ENCODE results near the gene COL4A1. TPM values are rescaled to one million over a fixed set of nuclear protein-coding genes. Genes with fewer than 3 reads are reported as not detected.

The COL4A1 gene
- total and polyA plus RNA-seq, 2 donors from 2014 or later: 53.0 to 218 TPM

DNA sequence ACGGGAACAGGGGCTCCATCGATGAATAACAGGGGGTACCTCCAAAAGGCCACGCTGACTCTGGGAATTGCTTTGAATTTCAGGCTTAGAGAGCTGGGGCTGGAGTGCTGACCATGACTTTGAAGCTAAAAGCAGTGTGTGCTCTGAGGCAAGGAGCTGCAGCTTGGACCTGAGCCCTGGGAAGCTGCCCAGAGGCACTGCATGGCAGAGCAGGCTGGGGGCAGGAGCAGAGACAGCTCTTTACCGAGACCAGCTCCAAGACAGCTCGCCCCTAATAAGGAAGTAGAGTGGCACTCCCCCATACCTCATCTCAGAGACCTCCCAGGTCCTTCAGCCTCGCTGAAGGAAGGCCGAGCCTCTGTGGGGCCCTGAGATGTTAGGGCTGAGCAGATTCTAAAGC lies 200.2 kb downstream of the COL4A1 start:
- Histone ChIP-seq H3K9ac (ENCODE audit: low read length in 3 of 3) (no peak overlapping the region), H3K27ac (ENCODE audit: low read depth in 2 of 2, low read length in 2 of 2) (no peak overlapping the region), H3K36me3 (ENCODE audit: control insufficient read depth in 2 of 3, insufficient read depth in 3 of 3, low read length in 3 of 3) (no peaks in the 10 kb centered on the region), H3K27me3 (ENCODE audit: control insufficient read depth, insufficient read depth, low read length) (no peaks in the 10 kb centered on the region), H3K4me3 (ENCODE audit: low read length in 3 of 3) (no peak overlapping the region), H3K4me1 (ENCODE audit: control insufficient read depth in 2 of 3, insufficient read depth in 2 of 3, low read depth in 1 of 3, low read length in 3 of 3) (no peaks in the 10 kb centered on the region), H3K9me3 (ENCODE audit: control insufficient read depth in 2 of 3, insufficient read depth in 1 of 3, low read length in 3 of 3) (no peaks in the 10 kb centered on the region)
- DNase-seq (no peak), FAIRE-seq (no peak)
- TF ChIP-seq, protein P1, sequence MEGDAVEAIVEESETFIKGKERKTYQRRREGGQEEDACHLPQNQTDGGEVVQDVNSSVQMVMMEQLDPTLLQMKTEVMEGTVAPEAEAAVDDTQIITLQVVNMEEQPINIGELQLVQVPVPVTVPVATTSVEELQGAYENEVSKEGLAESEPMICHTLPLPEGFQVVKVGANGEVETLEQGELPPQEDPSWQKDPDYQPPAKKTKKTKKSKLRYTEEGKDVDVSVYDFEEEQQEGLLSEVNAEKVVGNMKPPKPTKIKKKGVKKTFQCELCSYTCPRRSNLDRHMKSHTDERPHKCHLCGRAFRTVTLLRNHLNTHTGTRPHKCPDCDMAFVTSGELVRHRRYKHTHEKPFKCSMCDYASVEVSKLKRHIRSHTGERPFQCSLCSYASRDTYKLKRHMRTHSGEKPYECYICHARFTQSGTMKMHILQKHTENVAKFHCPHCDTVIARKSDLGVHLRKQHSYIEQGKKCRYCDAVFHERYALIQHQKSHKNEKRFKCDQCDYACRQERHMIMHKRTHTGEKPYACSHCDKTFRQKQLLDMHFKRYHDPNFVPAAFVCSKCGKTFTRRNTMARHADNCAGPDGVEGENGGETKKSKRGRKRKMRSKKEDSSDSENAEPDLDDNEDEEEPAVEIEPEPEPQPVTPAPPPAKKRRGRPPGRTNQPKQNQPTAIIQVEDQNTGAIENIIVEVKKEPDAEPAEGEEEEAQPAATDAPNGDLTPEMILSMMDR (IDR thresholded peaks at IDR 0.05; ENCODE audit: borderline replicate concordance, extremely low read depth, insufficient read depth): no peak
- intact Hi-C loops (cut with DNase I): loop anchor here (10.0 kb wide), 1 partner anchor 1142 kb away; no protein-coding TSS in a partner anchor

DNA sequence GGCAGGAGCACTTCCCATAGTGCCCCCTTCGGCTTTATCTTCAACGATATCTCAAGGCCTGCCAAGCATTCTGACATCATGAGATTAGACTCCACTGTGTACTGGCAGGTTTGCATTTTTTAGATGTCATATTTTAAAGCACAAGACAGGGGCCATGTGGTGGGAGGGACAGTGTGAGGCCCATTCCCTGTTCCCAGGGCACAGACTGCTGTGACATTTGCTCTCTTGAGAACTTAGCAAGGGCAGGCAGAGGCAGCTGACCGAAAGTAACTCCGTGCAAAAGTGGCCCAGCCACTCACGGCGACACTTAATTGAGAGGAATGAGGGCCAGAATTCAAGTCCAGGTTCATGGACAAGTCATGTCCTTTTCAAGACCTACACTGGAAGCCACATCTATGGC lies 201.8 kb downstream of the COL4A1 start:
- intact Hi-C loops (cut with DNase I): loop anchor here (10.0 kb wide), 1 partner anchor 1140 kb away; no protein-coding TSS in a partner anchor
- no peak for DNase-seq
- H3K4me3 ChIP-seq (ENCODE audit: low read length in 3 of 3): no peak overlapping the region
- H3K4me1 ChIP-seq (ENCODE audit: control insufficient read depth in 2 of 3, insufficient read depth in 2 of 3, low read depth in 1 of 3, low read length in 3 of 3): no peaks in the 10 kb centered on the region
- no peaks in the 10 kb centered on the region for H3K27me3 ChIP-seq (ENCODE audit: control insufficient read depth, insufficient read depth, low read length)
- H3K9ac ChIP-seq (ENCODE audit: low read length in 3 of 3): no peak overlapping the region
- FAIRE-seq: no peak
- H3K36me3 ChIP-seq (ENCODE audit: control insufficient read depth in 2 of 3, insufficient read depth in 3 of 3, low read length in 3 of 3): no peaks in the 10 kb centered on the region
- H3K9me3 ChIP-seq (ENCODE audit: control insufficient read depth in 2 of 3, insufficient read depth in 1 of 3, low read length in 3 of 3): no peaks in the 10 kb centered on the region
- TF ChIP-seq, protein P1 (IDR thresholded peaks at IDR 0.05; ENCODE audit: borderline replicate concordance, extremely low read depth, insufficient read depth): no peak
- H3K27ac ChIP-seq (ENCODE audit: low read depth in 2 of 2, low read length in 2 of 2): no peak overlapping the region

DNA sequence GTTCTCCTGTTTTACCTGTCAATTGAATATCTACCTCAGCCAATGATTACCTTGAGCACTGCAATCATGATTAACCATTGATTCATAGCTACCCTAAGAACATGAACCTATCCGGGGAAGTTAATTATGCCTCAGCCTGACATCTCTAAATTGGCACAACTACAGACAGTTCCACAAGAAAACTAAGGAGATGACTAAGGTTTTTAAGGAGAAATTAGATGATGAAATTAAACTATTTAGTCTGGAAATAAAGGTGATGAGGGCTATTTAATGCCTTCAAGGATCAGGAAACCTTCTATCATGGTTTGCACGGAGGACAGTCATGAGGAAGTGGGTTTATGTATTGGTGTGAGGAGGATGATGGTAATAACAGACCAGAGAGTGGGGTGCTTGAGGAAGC lies 203.4 kb downstream of the COL4A1 start:
- H3K4me1 ChIP-seq (ENCODE audit: control insufficient read depth in 2 of 3, insufficient read depth in 2 of 3, low read depth in 1 of 3, low read length in 3 of 3): no peaks in the 10 kb centered on the region
- H3K4me3 ChIP-seq (ENCODE audit: low read length in 3 of 3): no peak overlapping the region
- no peaks in the 10 kb centered on the region for H3K36me3 ChIP-seq (ENCODE audit: control insufficient read depth in 2 of 3, insufficient read depth in 3 of 3, low read length in 3 of 3)
- DNase-seq (no peak), FAIRE-seq (no peak)
- no peaks in the 10 kb centered on the region for H3K27me3 ChIP-seq (ENCODE audit: control insufficient read depth, insufficient read depth, low read length)
- TF ChIP-seq, protein P1 (IDR thresholded peaks at IDR 0.05; ENCODE audit: borderline replicate concordance, extremely low read depth, insufficient read depth): no peak
- peaks cover 0 to 11% (median 3%) of the 10 kb centered on the region in 3 donors for H3K9me3 ChIP-seq (ENCODE audit: control insufficient read depth in 2 of 3, insufficient read depth in 1 of 3, low read length in 3 of 3)
- intact Hi-C loops (cut with DNase I): loop anchor here (10.0 kb wide), 1 partner anchor 1139 kb away; no protein-coding TSS in a partner anchor
- H3K27ac ChIP-seq (ENCODE audit: low read depth in 2 of 2, low read length in 2 of 2): no peak overlapping the region
- no peak overlapping the region for H3K9ac ChIP-seq (ENCODE audit: low read length in 3 of 3)

DNA sequence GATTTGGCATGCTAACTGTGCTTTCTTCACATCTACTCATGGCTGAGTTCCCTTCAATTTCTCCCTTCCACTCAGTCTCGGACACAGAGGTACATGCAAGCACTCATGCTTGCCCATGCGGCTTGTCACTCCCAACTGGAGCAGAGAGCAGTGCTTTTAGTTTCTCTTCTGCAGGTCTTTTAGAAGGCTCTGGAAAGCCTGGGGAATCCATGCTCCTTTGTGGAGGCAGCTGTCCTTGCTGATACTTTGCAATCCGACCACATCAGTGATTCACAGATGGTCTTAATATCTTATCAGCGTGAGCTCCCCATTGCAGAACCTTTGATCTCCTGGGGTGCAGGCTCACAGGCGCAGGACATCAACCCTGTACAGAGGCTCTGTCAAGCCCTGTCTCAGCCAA lies 203.9 kb downstream of the COL4A1 start:
- Histone ChIP-seq H3K36me3 (ENCODE audit: control insufficient read depth in 2 of 3, insufficient read depth in 3 of 3, low read length in 3 of 3) (no peaks in the 10 kb centered on the region), H3K27ac (ENCODE audit: low read depth in 2 of 2, low read length in 2 of 2) (no peak overlapping the region), H3K4me1 (ENCODE audit: control insufficient read depth in 2 of 3, insufficient read depth in 2 of 3, low read depth in 1 of 3, low read length in 3 of 3) (no peaks in the 10 kb centered on the region), H3K9me3 (ENCODE audit: control insufficient read depth in 2 of 3, insufficient read depth in 1 of 3, low read length in 3 of 3) (peaks cover 0 to 11% (median 3%) of the 10 kb centered on the region in 3 donors), H3K4me3 (ENCODE audit: low read length in 3 of 3) (no peak overlapping the region), H3K27me3 (ENCODE audit: control insufficient read depth, insufficient read depth, low read length) (no peaks in the 10 kb centered on the region), H3K9ac (ENCODE audit: low read length in 3 of 3) (no peak overlapping the region)
- DNase-seq (no peak), FAIRE-seq (no peak)
- TF ChIP-seq, protein P1 (IDR thresholded peaks at IDR 0.05; ENCODE audit: borderline replicate concordance, extremely low read depth, insufficient read depth): no peak
- intact Hi-C loops (cut with DNase I): loop anchor here (10.0 kb wide), 1 partner anchor 1138 kb away; no protein-coding TSS in a partner anchor
